Smooth muscle cell (in vitro differentiated cells): ENCODE measurements around the gene STRA6. TPM values are rescaled to one million over a fixed set of nuclear protein-coding genes. Genes with fewer than 3 reads are reported as not detected.

Experiments used
- DNase-seq: peaks from one replicate; lab custom pipeline; 2025; ENCODE audit not compliant: unreplicated experiment; lab: John Stamatoyannopoulos, UW
- H2AFZ ChIP-seq: fragments of 200-600 bp; sonication (generic); 2 replicates; pipeline ENCODE4 v1.6.0; 2016; ENCODE audit warnings: antibody characterized with exemption, low read depth, mild to moderate bottlenecking
- H3F3A ChIP-seq: fragments of 200-600 bp; sonication (generic); 2 replicates; pipeline ENCODE4 v1.6.0; 2017; ENCODE audit warnings: antibody characterized with exemption, low read depth
- H3K27ac ChIP-seq: fragments of 200-600 bp; sonication (generic); 2 replicates; pipeline ENCODE4 v1.5.1; 2016; ENCODE audit warnings: low read depth, mild to moderate bottlenecking
- H3K27me3 ChIP-seq: fragments of 200-600 bp; sonication (generic); 2 replicates; pipeline ENCODE4 v1.6.1; 2016; ENCODE audit warnings: low read depth, mild to moderate bottlenecking
- H3K36me3 ChIP-seq: fragments of 200-600 bp; sonication (generic); 2 replicates; pipeline ENCODE4 v1.5.1; 2016; ENCODE audit warnings: low read depth
- H3K4me1 ChIP-seq: fragments of 200-600 bp; sonication (generic); 2 replicates; pipeline ENCODE4 v1.5.1; 2016; ENCODE audit warnings: low read depth
- H3K4me2 ChIP-seq: fragments of 200-600 bp; sonication (generic); 2 replicates; pipeline ENCODE4 v1.6.0; 2016; ENCODE audit warnings: mild to moderate bottlenecking
- H3K4me3 ChIP-seq: fragments of 200-600 bp; sonication (generic); 2 replicates; pipeline ENCODE4 v1.5.1; 2016; ENCODE audit warnings: mild to moderate bottlenecking
- H3K79me2 ChIP-seq: fragments of 200-600 bp; sonication (generic); 2 replicates; pipeline ENCODE4 v1.6.0; 2016; ENCODE audit warnings: low read depth, mild to moderate bottlenecking
- H3K9ac ChIP-seq: fragments of 200-600 bp; sonication (generic); 2 replicates; pipeline ENCODE4 v1.6.0; 2016; ENCODE audit warnings: low read depth
- H3K9me3 ChIP-seq: fragments of 200-600 bp; sonication (generic); replicated peaks from 2 replicates; pipeline ENCODE4 v1.5.1; 2016; ENCODE audit warnings: low read depth
- H4K20me1 ChIP-seq: fragments of 200-600 bp; sonication (generic); 2 replicates; pipeline ENCODE4 v1.6.0; 2016; ENCODE audit warnings: low read depth
- WGBS: methylation state at CpG from one replicate; pipeline ENCODE4 v1.1.7; 2016; ENCODE audit warnings: low lambda C conversion rate; 5-methylcytosine and 5-hydroxymethylcytosine counted together
- polyA plus RNA-seq: library from polyadenylated mRNA; unstranded; fragments of >200 nt; fragmentation: Nextera tagmentation; extraction: Ambion mirVana; gene quantifications from 2 replicates; pipeline ENCODE4 v1.2.1, GENCODE V29; 2016
- total RNA-seq: library from RNA; depleted of rRNA; stranded (reverse); fragments of >200 nt; gene quantifications from 2 replicates; pipeline ENCODE4 v1.2.3, GENCODE V29; 2014
- TF ChIP-seq, protein P1 (sequence below): fragments of 200-600 bp; sonication (generic); IDR thresholded peaks from 2 replicates; pipeline ENCODE4 v1.5.1; 2017; ENCODE audit warnings: borderline replicate concordance, mild to moderate bottlenecking, antibody characterized with exemption; ENCODE audit not compliant: insufficient read depth, poor library complexity, severe bottlenecking

STRA6 gene
- total and polyA plus RNA-seq, 2 experiments from 2014 or later, result 124 to 253 TPM

DNA sequence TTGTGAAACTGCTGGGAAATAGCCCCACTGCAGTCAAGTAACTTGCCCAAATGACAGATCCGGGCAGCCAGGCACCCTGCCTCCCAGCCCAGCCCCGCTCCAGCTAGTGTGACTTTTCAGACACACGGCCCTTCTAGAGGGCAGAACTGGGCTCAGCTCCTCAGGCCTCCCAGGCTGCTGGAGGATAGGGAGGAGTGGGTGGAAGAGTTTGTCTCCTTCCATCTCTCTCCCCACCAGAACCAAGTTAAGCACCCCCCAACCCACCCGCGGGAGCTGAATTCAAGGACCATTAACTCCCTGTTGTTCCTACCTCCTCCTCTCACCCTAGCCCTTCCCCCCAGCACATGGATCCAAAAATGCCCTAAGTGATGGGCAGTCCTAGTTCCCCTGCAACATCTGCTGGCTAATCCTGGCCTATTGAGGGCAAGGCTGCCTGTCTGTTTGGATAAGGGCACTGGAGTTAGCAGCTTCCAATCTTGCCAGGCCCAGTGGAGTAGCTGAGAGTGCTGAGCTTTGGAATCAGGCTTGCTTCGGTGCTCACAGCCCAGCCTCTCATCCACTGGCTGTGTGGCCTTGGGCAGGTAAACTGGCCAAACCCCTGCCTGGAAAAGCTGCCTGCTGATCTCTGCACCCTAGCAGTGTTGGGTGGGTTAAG, 36.6 kb upstream of the STRA6 start:
- H3K27ac ChIP-seq, result no peak overlapping the region
- H3K4me3 ChIP-seq, result no peak overlapping the region
- H3K4me1 ChIP-seq, result peaks cover 21% of the 10 kb centered on the region
- 47% methylated on average over 6 of the region's 6 CpGs for WGBS
- H3F3A ChIP-seq, result no peaks in the 10 kb centered on the region
- H4K20me1 ChIP-seq, result no peaks in the 10 kb centered on the region
- no peak overlapping the region for H3K9ac ChIP-seq
- no peak overlapping the region for H2AFZ ChIP-seq
- H3K79me2 ChIP-seq, result no peaks in the 10 kb centered on the region
- H3K9me3 ChIP-seq, result no peaks in the 10 kb centered on the region
- no peaks in the 10 kb centered on the region for H3K36me3 ChIP-seq
- no peak for DNase-seq
- TF ChIP-seq, protein P1, sequence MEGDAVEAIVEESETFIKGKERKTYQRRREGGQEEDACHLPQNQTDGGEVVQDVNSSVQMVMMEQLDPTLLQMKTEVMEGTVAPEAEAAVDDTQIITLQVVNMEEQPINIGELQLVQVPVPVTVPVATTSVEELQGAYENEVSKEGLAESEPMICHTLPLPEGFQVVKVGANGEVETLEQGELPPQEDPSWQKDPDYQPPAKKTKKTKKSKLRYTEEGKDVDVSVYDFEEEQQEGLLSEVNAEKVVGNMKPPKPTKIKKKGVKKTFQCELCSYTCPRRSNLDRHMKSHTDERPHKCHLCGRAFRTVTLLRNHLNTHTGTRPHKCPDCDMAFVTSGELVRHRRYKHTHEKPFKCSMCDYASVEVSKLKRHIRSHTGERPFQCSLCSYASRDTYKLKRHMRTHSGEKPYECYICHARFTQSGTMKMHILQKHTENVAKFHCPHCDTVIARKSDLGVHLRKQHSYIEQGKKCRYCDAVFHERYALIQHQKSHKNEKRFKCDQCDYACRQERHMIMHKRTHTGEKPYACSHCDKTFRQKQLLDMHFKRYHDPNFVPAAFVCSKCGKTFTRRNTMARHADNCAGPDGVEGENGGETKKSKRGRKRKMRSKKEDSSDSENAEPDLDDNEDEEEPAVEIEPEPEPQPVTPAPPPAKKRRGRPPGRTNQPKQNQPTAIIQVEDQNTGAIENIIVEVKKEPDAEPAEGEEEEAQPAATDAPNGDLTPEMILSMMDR, result no peak
- no peaks in the 10 kb centered on the region for H3K27me3 ChIP-seq
- no peak overlapping the region for H3K4me2 ChIP-seq

DNA sequence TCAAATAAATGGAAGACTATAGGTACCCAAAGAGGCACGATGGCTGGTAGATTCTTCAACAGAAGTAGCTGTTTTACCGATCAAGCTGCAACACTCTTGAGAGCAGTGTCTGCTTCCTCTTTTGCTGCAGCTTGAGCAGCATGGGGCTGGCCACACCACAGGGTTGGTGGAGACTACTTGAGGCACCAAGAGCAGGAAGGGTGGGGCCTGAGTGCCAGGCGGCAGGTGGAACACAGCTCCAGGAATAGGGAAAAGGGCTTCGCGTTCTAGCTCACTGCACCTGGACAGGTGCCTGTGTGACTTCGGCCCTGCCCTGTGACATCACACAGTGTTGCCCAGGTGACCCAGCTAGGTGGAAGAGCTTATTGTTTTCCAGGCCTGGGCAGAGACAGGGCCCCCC, 33.4 kb upstream of the STRA6 start, which contains the start of gene CCDC33:
CCDC33 (plus strand) TSS at position 365 of the 400 bp plus-strand sequence. CDS start 394 bp downstream, outside the sequence.
- DNase-seq, result no peak
- Histone ChIP-seq H3K9ac (no peak within 1 kb of the TSS), H3K9me3 (no peaks in the 10 kb centered on the region), H3F3A (no peaks in the 10 kb centered on the region), H3K27me3 (no peaks in the 10 kb centered on the region), H4K20me1 (no peaks in the 10 kb centered on the region), H3K4me2 (no peak within 1 kb of the TSS), H3K36me3 (no peaks in the 10 kb centered on the region), H3K4me1 (peaks cover 11% of the 10 kb centered on the region), H2AFZ (no peak within 1 kb of the TSS), H3K4me3 (no peak within 1 kb of the TSS), H3K79me2 (no peaks in the 10 kb centered on the region), H3K27ac (no peak within 1 kb of the TSS)
- 94% methylated on average over 6 of the region's 6 CpGs for WGBS
- TF ChIP-seq, protein P1, result no peak

DNA sequence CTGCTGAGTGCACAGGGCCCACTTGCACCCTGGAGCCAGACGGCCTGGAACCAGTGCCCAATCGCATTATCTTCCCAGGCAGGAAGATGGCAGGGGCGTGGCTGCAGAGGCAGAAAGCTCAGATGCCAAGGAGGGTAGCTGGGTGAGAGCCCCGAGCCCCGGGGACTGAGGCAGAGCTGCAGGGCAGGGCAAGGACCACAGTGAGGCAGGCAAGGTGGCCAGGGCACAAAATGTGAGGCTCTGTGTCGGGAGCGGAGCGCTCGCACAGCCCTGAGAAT, 31.9 kb upstream of the STRA6 start:
- H4K20me1 ChIP-seq, result no peaks in the 10 kb centered on the region
- peaks cover 6% of the 10 kb centered on the region for H3K4me1 ChIP-seq
- TF ChIP-seq, protein P1, result no peak
- H3F3A ChIP-seq, result no peaks in the 10 kb centered on the region
- no peak overlapping the region for H3K4me3 ChIP-seq
- H3K4me2 ChIP-seq, result no peak overlapping the region
- H3K79me2 ChIP-seq, result no peaks in the 10 kb centered on the region
- peak overlapping the region; percentile 26 for H3K27ac ChIP-seq
- no peak overlapping the region for H2AFZ ChIP-seq
- H3K9me3 ChIP-seq, result no peaks in the 10 kb centered on the region
- 96% methylated on average over 9 of the region's 9 CpGs for WGBS
- no peaks in the 10 kb centered on the region for H3K27me3 ChIP-seq
- H3K9ac ChIP-seq, result no peak overlapping the region
- no peak for DNase-seq
- no peaks in the 10 kb centered on the region for H3K36me3 ChIP-seq
